Hepatocyte (in vitro differentiated cells): ENCODE measurements around the gene TMEM86B.

Experiments
- EZH2 ChIP-seq: fragments of 200-600 bp; sonication (generic); IDR thresholded peaks from 2 replicates; pipeline ENCODE4 v1.6.1; 2016; ENCODE audit warnings: antibody characterized with exemption, mild to moderate bottlenecking, borderline replicate concordance
- TF ChIP-seq, protein P1 (sequence below): fragments of 200-600 bp; sonication (generic); IDR thresholded peaks from 2 replicates; pipeline ENCODE4 v1.5.1; 2016; ENCODE audit warnings: antibody characterized with exemption, mild to moderate bottlenecking; ENCODE audit not compliant: poor library complexity

DNA sequence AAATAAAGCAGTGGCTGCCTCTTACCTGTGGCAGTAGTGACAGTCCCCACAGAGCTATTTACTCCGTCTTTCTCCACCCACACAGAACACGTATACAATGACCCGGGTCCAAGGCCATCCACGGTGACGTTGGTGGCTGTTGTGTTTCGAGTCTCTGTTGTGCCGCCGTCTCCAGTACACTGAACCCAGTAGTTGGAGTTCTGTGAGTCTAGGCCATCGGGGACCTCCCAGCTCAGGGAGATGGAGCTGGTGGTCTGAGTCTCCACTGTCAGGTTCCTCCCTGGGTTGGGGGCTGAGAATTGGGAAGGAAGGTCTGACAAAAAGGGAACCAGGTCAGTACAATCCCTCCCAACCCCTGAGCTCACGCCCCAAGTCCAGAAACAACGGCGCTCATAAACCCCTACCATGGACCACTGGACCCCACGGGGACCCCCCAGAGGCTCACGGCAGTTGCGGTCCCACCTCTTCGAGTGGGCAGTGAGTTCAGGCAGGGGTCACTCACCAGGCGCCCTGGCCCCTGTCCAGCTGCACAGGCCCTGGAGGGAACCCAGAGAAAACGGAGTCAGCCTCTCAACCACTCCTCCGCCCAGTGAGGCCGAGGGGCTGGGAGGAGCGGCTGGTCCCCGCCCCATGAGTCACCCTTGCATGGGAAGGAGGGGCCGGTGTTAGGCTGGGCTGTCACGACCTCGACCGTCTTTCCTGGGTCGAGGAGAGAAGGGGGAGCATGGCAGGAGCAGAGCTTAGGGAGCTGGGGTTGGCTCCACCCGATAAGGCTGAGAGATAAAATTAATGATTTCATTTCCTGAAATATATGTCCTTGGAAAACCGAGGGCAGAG, 21.7 kb downstream of the TMEM86B start:
- TF ChIP-seq, protein P1, sequence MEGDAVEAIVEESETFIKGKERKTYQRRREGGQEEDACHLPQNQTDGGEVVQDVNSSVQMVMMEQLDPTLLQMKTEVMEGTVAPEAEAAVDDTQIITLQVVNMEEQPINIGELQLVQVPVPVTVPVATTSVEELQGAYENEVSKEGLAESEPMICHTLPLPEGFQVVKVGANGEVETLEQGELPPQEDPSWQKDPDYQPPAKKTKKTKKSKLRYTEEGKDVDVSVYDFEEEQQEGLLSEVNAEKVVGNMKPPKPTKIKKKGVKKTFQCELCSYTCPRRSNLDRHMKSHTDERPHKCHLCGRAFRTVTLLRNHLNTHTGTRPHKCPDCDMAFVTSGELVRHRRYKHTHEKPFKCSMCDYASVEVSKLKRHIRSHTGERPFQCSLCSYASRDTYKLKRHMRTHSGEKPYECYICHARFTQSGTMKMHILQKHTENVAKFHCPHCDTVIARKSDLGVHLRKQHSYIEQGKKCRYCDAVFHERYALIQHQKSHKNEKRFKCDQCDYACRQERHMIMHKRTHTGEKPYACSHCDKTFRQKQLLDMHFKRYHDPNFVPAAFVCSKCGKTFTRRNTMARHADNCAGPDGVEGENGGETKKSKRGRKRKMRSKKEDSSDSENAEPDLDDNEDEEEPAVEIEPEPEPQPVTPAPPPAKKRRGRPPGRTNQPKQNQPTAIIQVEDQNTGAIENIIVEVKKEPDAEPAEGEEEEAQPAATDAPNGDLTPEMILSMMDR: no peak
- TF ChIP-seq EZH2: no peak
